K562 (cell line): ENCODE results near the gene GRIPAP1. TPM values are rescaled to one million over a fixed set of nuclear protein-coding genes. Genes with fewer than 3 reads are reported as not detected.
A peak's percentile ranks its signal among the peaks of the same experiment; 100 is the strongest.

Source experiments
- ARHGAP35 ChIP-seq: fragments of 450-650 bp; IDR thresholded peaks from 2 replicates; pipeline ENCODE4 v1.6.1; 2018; ENCODE audit not compliant: partially characterized antibody
- HDAC1 ChIP-seq, 2 experiments: fragments of 450-650 bp; IDR thresholded peaks; 2 replicates each; pipeline ENCODE4 v1.6.1; 2016 to 2017; ENCODE audit warnings: inconsistent platforms in 1 of 2, mild to moderate bottlenecking in 1 of 2, moderate library complexity in 1 of 2
- MBD2 ChIP-seq: sonication (generic); IDR thresholded peaks from 2 replicates; pipeline ENCODE4 v1.6.1; 2016; ENCODE audit warnings: low read depth, borderline replicate concordance
- MLLT1 ChIP-seq, 2 experiments: fragments of 450-650 bp; IDR thresholded peaks; 2 replicates each; pipeline ENCODE4 v1.6.1; 2016
- NFE2L1 ChIP-seq: fragments of 450-650 bp; IDR thresholded peaks from 2 replicates; pipeline ENCODE4 v1.6.1; 2016; ENCODE audit warnings: missing genetic modification characterization, low read depth, mild to moderate bottlenecking, missing compliant biosample characterization, moderate library complexity, borderline replicate concordance
- PATZ1 ChIP-seq: fragments of 250-450 bp; sonication (Bioruptor Pico); IDR thresholded peaks from 2 replicates; pipeline ENCODE4 v1.5.0; 2020; ENCODE audit warnings: mild to moderate bottlenecking, borderline replicate concordance
- TAF1 ChIP-seq: IDR thresholded peaks from 2 replicates; pipeline ENCODE4 v1.6.1; 2011; ENCODE audit warnings: mild to moderate bottlenecking, low read length, moderate library complexity; ENCODE audit not compliant: insufficient read depth, control insufficient read depth, severe bottlenecking; ENCODE audit errors: extremely low read depth
- polyA plus RNA-seq, 8 experiments: library from polyadenylated mRNA; depleted of rRNA in 4 of 8; stranded (reverse) in 5 of 8; unstranded in 3 of 8; fragments of >200 nt; fragmentation: Nextera tagmentation in 2 of 8; fragmentation: Illumina TruSeq in 1 of 8; extraction: Ambion mirVana in 2 of 8; extraction: Trizol in 1 of 8; gene quantifications; 2 replicates each; pipeline versions ENCODE4 v1.2.1 to v1.2.3, GENCODE V29; 2011 to 2014; ENCODE audit warnings: inconsistent platforms in 1 of 8, missing spikeins in 1 of 8
- total RNA-seq, 7 experiments: library from RNA; depleted of rRNA in 6 of 7; stranded (reverse); fragments of >200 nt in 6 of 7; fragmentation: Illumina TruSeq in 2 of 7; extraction: Trizol in 2 of 7; gene quantifications; 2 replicates each; pipeline versions ENCODE4 v1.2.1 to v1.2.3, GENCODE V29; 2011 to 2021; ENCODE audit warnings: low replicate concordance in 1 of 7

The GRIPAP1 gene
- total and polyA plus RNA-seq, 9 of the 15 experiments (the other 6 are each of a cell fraction or from before 2014, with no cell fraction given), result 4.1 to 41.6 (median 24.0) TPM

GRCh38 chrX:49043220-49043986 lies 41.3 kb upstream of the GRIPAP1 start, which contains the start of gene TFE3 (continued):
- TF ChIP-seq PATZ1 (CRISPR knock-in tag), result no peak
- TF ChIP-seq MBD2, result peak; percentile 30; the same call in 1 of the 2 replicates
- TF ChIP-seq NFE2L1 (tag), result no peak
- TF ChIP-seq TAF1, result peak; percentile 65
- TF ChIP-seq ARHGAP35, result no peak
- TF ChIP-seq HDAC1 (IDR thresholded peaks at IDR 0.05), result 0 out of 4 replicates have a peak, but pooled peaks of 1 of the 2 experiments have one; percentile 12
- TF ChIP-seq MLLT1 (IDR thresholded peaks at IDR 0.05), result 0 out of 4 replicates have a peak, but pooled peaks of 1 of the 2 experiments have one; percentile 22
- TF ChIP-seq, all 486 proteins: peak for 86
